Mammary epithelial cell (primary cell): Measurements from ENCODE around the gene CACNA2D4.

Source experiments
- CTCF ChIP-seq, 2 donors: IDR thresholded peaks in 1 of 2; conservative IDR thresholded peaks in 1 of 2; 2 replicates each; pipeline ENCODE4 v1.5.1; 2011 to 2012; ENCODE audit warnings: inconsistent platforms in 2 of 2, low read length in 2 of 2, mild to moderate bottlenecking in 2 of 2, control low read depth in 1 of 2, low read depth in 1 of 2; ENCODE audit not compliant: insufficient read depth in 1 of 2; ENCODE audit errors: extremely low read depth in 1 of 2
- EZH2 ChIP-seq: IDR thresholded peaks from 2 replicates; pipeline ENCODE4 v1.6.1; 2012; ENCODE audit warnings: low read length, inconsistent platforms, borderline replicate concordance

- TF ChIP-seq CTCF (conservative IDR thresholded peaks at IDR 0.05 in 1 of 2, IDR thresholded peaks at IDR 0.05 in 1 of 2; ENCODE audit: extremely low read depth in 1 of 2, insufficient read depth in 1 of 2, low read depth in 1 of 2, low read length in 2 of 2) = no peak
- no peak for TF ChIP-seq EZH2
Measured at GRCh38 chr12:1857821-1858220, 60.6 kb downstream of the CACNA2D4 start.
